Right hindlimb (tissue), 1 donor: Measurements from ENCODE around the gene KIF21B.

Source experiments
- DNase-seq: peaks from one replicate; pipeline ENCODE4 v3.0.0-alpha.2; 2018

Gene KIF21B

GRCh38 chr1:200989337-200989736 is 34.2 kb downstream of the KIF21B start:
- DNase-seq: no peak

- DNase-seq: no peak
These were observed 34.8 kb downstream of the KIF21B start for GRCh38 chr1:200988693-200989092.

- no peak for DNase-seq
These were observed 38.0 kb downstream of the KIF21B start for GRCh38 chr1:200985481-200985880.

GRCh38 chr1:200983035-200983561 is 40.4 kb downstream of the KIF21B start:
- no peak for DNase-seq

GRCh38 chr1:200982071-200982945 is 41.2 kb downstream of the KIF21B start:
- peak; percentile 36 for DNase-seq

- no peak for DNase-seq
These were observed 42.2 kb downstream of the KIF21B start for GRCh38 chr1:200981278-200981677.

- no peak for DNase-seq
These were observed 42.6 kb downstream of the KIF21B start for GRCh38 chr1:200980873-200981272.

- DNase-seq: no peak
These were observed 43.1 kb downstream of the KIF21B start for GRCh38 chr1:200980452-200980772.

GRCh38 chr1:200979574-200980451 is 43.7 kb downstream of the KIF21B start:
- DNase-seq: no peak

GRCh38 chr1:200977071-200977754 is 46.3 kb downstream of the KIF21B start:
- no peak for DNase-seq

- DNase-seq: no peak
These were observed 46.9 kb downstream of the KIF21B start for GRCh38 chr1:200976634-200977033.

- no peak for DNase-seq
These were observed 48.1 kb downstream of the KIF21B start for GRCh38 chr1:200975458-200975857.

GRCh38 chr1:200974711-200975110 is 48.8 kb downstream of the KIF21B start:
- DNase-seq: peak; percentile 13

- peak; percentile 5 for DNase-seq
These were observed 49.4 kb downstream of the KIF21B start for GRCh38 chr1:200973937-200974657.

GRCh38 chr1:200972985-200973742 is 50.4 kb downstream of the KIF21B start:
- DNase-seq: peak; percentile 19

GRCh38 chr1:200971955-200972711 is 51.4 kb downstream of the KIF21B start:
- DNase-seq: peak; percentile 85

- no peak for DNase-seq
These were observed 52.0 kb downstream of the KIF21B start for GRCh38 chr1:200971428-200971903.

- no peak for DNase-seq
These were observed 52.6 kb downstream of the KIF21B start for GRCh38 chr1:200970771-200971427.

- DNase-seq: no peak
These were observed 53.6 kb downstream of the KIF21B start for GRCh38 chr1:200969726-200970561.
